ENCODE measurements around the gene BMAL2.

The BMAL2 gene, protein sequence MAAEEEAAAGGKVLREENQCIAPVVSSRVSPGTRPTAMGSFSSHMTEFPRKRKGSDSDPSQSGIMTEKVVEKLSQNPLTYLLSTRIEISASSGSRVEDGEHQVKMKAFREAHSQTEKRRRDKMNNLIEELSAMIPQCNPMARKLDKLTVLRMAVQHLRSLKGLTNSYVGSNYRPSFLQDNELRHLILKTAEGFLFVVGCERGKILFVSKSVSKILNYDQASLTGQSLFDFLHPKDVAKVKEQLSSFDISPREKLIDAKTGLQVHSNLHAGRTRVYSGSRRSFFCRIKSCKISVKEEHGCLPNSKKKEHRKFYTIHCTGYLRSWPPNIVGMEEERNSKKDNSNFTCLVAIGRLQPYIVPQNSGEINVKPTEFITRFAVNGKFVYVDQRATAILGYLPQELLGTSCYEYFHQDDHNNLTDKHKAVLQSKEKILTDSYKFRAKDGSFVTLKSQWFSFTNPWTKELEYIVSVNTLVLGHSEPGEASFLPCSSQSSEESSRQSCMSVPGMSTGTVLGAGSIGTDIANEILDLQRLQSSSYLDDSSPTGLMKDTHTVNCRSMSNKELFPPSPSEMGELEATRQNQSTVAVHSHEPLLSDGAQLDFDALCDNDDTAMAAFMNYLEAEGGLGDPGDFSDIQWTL

DNA sequence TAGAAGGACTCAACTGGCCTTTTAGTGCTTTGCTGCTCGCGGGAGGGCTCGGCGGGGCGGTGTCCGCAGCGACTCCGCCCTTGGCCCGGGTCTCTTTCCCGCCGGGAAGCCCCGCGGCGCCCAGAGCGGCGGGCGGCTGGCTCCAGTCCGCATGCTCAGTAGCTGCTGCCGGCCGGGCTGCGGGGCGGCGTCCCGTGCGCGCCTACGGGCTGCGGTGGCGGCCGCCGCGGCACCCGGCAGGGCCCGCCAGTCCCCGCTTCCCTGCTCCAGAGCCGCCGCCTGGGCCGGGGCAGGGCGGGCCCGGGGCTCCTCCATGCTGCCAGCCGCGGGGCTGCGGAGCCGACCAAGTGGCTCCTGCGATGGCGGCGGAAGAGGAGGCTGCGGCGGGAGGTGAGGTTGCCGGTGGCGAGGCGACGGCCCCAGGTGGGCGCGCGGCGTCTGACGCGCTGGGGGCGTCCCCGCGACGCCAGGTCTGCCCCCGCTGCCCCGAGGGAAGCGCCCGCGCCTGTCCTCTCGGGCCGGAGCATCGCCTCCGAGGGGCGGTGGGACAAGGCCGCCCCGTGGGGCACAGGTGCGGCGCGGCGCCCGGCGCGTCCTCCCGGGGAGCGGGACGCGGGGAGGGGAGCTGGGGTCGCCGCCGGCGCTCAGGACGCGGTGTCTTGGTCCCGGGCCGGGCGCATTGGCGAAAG is at the start of gene BMAL2:
TSS of gene BMAL2 (plus strand) at position 123 of the 689 bp plus-strand sequence. CDS start at position 360, 237 bp downstream.
- Histone ChIP-seq H3K36me3 (ENCODE audit: control insufficient read depth, insufficient read depth, low read length) (no peaks in the 10 kb centered on the region), H3K27me3 (ENCODE audit: control insufficient read depth, insufficient read depth, low read length) (peaks cover 7% of the 10 kb centered on the region; the same call in 1 of the 2 replicates), H3K9me3 (ENCODE audit: control insufficient read depth, insufficient read depth, low read length) (no peaks in the 10 kb centered on the region), H3K4me1 (ENCODE audit: control insufficient read depth, insufficient read depth, low read length) (0 out of 2 replicates have a peak, but pooled peaks cover 2% of the 10 kb centered on the region), H3K4me3 (ENCODE audit: low read length) (peak within 1 kb of the TSS; percentile 82), H3K27ac (ENCODE audit: low read length) (no peak within 1 kb of the TSS)
- DNase-seq (ENCODE audit: low read depth, low spot score) = no peak
- WGBS (ENCODE audit: insufficient coverage, insufficient read length) = no CpG with 5 or more reads among the region's 96 CpGs

DNA sequence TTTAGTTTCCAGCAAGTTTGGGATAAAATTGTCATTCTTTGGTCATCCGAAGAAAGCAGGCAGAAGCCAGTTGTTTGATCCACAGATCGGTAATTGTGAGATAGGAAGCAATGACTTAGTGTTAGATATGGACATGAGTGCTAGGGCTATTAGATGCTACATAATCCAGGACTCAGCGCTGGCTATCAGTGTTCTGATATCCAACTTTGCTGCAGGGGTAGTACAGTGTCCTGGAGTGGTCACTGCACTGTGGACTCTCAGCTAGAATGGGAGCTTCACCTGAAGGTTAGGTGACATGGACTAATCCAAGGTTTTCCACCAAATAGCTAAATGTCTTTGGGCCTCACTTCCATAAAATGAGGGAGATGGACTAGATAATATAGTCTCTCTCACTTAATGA is 48.6 kb upstream of the BMAL2 start:
- no peak for DNase-seq (ENCODE audit: low read depth, low spot score)
- Histone ChIP-seq H3K36me3 (ENCODE audit: control insufficient read depth, insufficient read depth, low read length) (no peaks in the 10 kb centered on the region), H3K4me1 (ENCODE audit: control insufficient read depth, insufficient read depth, low read length) (no peaks in the 10 kb centered on the region), H3K9me3 (ENCODE audit: control insufficient read depth, insufficient read depth, low read length) (no peaks in the 10 kb centered on the region), H3K27ac (ENCODE audit: low read length) (no peak overlapping the region), H3K27me3 (ENCODE audit: control insufficient read depth, insufficient read depth, low read length) (no peaks in the 10 kb centered on the region), H3K4me3 (ENCODE audit: low read length) (no peak overlapping the region)
- WGBS (ENCODE audit: insufficient coverage, insufficient read length) = no CpG with 5 or more reads among the region's 3 CpGs

DNA sequence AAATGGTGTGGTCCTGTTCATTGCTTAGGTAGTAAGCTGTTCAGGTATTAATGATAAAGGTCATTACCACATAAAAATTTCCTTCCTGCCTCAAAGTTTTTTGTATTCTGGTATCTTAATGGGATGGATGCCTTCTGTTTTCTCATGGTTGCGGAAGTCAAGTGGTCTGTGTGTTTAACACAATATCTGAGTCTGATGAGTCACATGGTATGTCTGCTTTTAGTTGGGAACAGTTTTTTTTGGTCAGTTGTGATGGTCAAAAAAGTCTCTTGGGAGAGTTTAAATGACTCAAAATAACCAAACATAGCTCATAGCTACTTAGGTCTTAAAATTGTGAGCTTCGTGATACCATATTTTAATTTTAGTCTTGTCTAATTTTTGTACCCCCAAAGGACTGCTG is 47.9 kb upstream of the BMAL2 start:
- DNase-seq (ENCODE audit: low read depth, low spot score) = no peak
- Histone ChIP-seq H3K9me3 (ENCODE audit: control insufficient read depth, insufficient read depth, low read length) (no peaks in the 10 kb centered on the region), H3K27me3 (ENCODE audit: control insufficient read depth, insufficient read depth, low read length) (no peaks in the 10 kb centered on the region), H3K27ac (ENCODE audit: low read length) (no peak overlapping the region), H3K4me1 (ENCODE audit: control insufficient read depth, insufficient read depth, low read length) (no peaks in the 10 kb centered on the region), H3K4me3 (ENCODE audit: low read length) (no peak overlapping the region), H3K36me3 (ENCODE audit: control insufficient read depth, insufficient read depth, low read length) (no peaks in the 10 kb centered on the region; the same call in 1 of the 2 replicates)
- no CpG with 5 or more reads among the region's 2 CpGs for WGBS (ENCODE audit: insufficient coverage, insufficient read length)

DNA sequence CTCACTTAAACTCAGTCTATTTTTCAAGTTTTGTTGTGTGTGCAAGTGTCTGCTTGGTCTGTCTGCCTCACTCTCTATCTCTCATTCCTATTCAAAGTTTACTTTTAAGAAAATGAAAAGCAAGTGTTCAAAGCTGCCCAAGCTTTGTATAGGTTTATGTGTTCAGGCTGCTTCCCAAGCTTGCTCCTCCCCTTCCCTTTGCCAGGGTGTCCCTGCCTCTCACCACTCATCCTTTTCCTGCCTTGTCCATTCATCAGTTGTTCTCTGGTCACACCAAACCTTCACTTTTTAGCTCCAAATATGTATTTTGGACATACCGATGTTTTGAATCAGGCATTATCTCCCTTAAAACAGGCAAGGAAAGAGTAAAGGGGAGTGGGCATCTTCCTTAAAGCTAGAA is 47.2 kb upstream of the BMAL2 start:
- Histone ChIP-seq H3K36me3 (ENCODE audit: control insufficient read depth, insufficient read depth, low read length) (no peaks in the 10 kb centered on the region; the same call in 1 of the 2 replicates), H3K9me3 (ENCODE audit: control insufficient read depth, insufficient read depth, low read length) (no peaks in the 10 kb centered on the region), H3K4me1 (ENCODE audit: control insufficient read depth, insufficient read depth, low read length) (no peaks in the 10 kb centered on the region), H3K27ac (ENCODE audit: low read length) (no peak overlapping the region), H3K27me3 (ENCODE audit: control insufficient read depth, insufficient read depth, low read length) (no peaks in the 10 kb centered on the region), H3K4me3 (ENCODE audit: low read length) (no peak overlapping the region)
- DNase-seq (ENCODE audit: low read depth, low spot score) = no peak
- no CpG with 5 or more reads among the region's 1 CpG for WGBS (ENCODE audit: insufficient coverage, insufficient read length)

DNA sequence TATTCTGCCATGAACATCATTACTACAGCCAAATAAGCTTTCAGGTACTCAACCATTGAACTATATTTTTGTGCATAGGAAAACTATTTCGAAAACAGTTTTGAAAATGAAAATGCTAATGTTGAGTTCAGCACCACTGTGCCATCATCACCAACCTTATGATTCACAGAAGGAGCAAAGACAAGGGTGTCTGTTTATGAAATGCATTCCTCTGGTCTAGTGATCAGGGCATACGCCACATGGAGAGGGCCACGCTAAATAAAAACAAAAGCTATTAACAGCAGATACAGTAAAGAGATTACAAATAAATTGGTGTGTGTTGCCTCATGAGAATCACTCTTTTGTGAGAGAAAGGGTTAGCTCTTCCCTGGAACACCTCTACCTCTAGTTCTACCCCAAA is 43.2 kb upstream of the BMAL2 start:
- WGBS (ENCODE audit: insufficient coverage, insufficient read length) = no CpG with 5 or more reads among the region's 3 CpGs
- Histone ChIP-seq H3K4me3 (ENCODE audit: low read length) (no peak overlapping the region), H3K27ac (ENCODE audit: low read length) (no peak overlapping the region), H3K4me1 (ENCODE audit: control insufficient read depth, insufficient read depth, low read length) (peaks cover 1% of the 10 kb centered on the region; the same call in 1 of the 2 replicates), H3K36me3 (ENCODE audit: control insufficient read depth, insufficient read depth, low read length) (no peaks in the 10 kb centered on the region; the same call in 1 of the 2 replicates), H3K9me3 (ENCODE audit: control insufficient read depth, insufficient read depth, low read length) (no peaks in the 10 kb centered on the region), H3K27me3 (ENCODE audit: control insufficient read depth, insufficient read depth, low read length) (no peaks in the 10 kb centered on the region)
- DNase-seq (ENCODE audit: low read depth, low spot score) = no peak

DNA sequence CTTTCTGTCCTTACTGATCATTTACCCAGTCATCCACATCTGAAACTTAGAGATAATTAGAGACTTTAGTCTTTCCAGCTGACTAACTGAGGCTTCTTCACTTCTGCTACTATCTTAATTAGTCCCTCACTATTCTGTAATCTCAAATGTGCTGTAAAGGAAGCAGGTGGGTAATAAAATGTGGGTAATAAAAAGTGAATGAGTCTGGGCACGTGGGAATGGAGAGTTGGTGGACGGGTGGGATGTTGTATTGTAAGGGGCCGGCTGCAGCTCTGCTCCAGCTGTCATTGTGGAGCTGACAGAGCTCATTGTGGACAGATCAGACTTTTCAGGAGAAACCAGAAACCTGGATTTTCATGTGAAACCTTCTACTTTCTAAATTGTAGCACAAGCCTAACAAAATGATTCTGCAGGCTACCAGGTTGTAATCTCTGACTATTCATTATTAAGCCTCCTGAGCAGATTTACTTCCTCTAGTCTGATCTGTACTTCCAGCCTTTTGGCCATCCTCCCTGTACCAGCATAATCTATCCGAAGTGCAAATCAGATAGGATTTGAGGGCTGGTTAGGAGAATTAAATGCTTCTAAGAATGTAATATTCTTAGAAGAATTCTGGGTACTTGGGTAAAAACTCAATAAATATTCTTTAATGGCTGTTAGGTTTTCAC is 42.0 kb upstream of the BMAL2 start:
- H3K27ac ChIP-seq (ENCODE audit: low read length) = no peak overlapping the region
- H3K4me1 ChIP-seq (ENCODE audit: control insufficient read depth, insufficient read depth, low read length) = peaks cover 1% of the 10 kb centered on the region; the same call in 1 of the 2 replicates
- H3K36me3 ChIP-seq (ENCODE audit: control insufficient read depth, insufficient read depth, low read length) = no peaks in the 10 kb centered on the region; the same call in 1 of the 2 replicates
- no peaks in the 10 kb centered on the region for H3K27me3 ChIP-seq (ENCODE audit: control insufficient read depth, insufficient read depth, low read length)
- DNase-seq (ENCODE audit: low read depth, low spot score) = no peak
- no peak overlapping the region for H3K4me3 ChIP-seq (ENCODE audit: low read length)
- H3K9me3 ChIP-seq (ENCODE audit: control insufficient read depth, insufficient read depth, low read length) = no peaks in the 10 kb centered on the region
- 100% methylated on average over 2 of the region's 4 CpGs for WGBS (ENCODE audit: insufficient coverage, insufficient read length)

DNA sequence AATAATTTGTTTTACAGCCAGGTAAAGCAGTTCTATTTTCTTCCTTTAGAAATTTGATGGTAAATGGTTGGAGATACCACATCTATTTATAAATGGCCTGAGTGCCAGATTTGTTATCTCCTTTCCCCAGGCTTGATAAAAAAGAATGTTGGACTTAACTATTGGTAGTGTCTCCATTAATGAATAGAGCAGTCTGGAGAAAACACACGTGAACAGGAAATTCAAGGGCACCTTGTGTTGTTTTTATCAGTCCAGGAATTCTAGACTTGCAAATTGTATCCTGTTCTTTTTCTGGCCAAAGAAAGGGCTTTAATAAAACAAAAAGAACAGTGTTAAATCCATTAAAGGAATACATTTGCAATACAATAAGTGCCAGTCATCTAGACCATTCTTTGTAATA is 40.8 kb upstream of the BMAL2 start:
- Histone ChIP-seq H3K27ac (ENCODE audit: low read length) (no peak overlapping the region), H3K27me3 (ENCODE audit: control insufficient read depth, insufficient read depth, low read length) (no peaks in the 10 kb centered on the region), H3K4me1 (ENCODE audit: control insufficient read depth, insufficient read depth, low read length) (peaks cover 1% of the 10 kb centered on the region; the same call in 1 of the 2 replicates), H3K9me3 (ENCODE audit: control insufficient read depth, insufficient read depth, low read length) (no peaks in the 10 kb centered on the region), H3K36me3 (ENCODE audit: control insufficient read depth, insufficient read depth, low read length) (no peaks in the 10 kb centered on the region; the same call in 1 of the 2 replicates), H3K4me3 (ENCODE audit: low read length) (no peak overlapping the region)
- no peak for DNase-seq (ENCODE audit: low read depth, low spot score)
- WGBS (ENCODE audit: insufficient coverage, insufficient read length) = no CpG with 5 or more reads among the region's 1 CpG

DNA sequence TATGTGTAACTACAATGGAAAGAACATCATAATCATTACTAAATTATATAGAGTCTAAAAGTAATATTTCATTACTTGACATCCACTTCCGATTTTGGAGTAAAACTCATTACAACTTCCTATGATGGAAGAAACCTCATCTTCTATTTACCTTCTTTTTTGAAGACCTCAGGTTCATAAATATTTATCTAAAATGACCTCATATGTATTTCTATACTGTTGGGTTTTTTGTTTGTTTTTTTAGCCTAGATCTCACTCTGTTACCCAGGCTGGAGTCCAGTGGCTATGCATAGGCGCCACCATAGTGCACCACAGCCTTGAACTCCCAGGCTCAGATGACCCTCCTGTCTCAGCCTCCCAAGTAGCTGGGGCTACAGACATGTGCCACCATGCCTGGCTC is 39.9 kb upstream of the BMAL2 start:
- no peak for DNase-seq (ENCODE audit: low read depth, low spot score)
- H3K36me3 ChIP-seq (ENCODE audit: control insufficient read depth, insufficient read depth, low read length) = no peaks in the 10 kb centered on the region; the same call in 1 of the 2 replicates
- no peaks in the 10 kb centered on the region for H3K27me3 ChIP-seq (ENCODE audit: control insufficient read depth, insufficient read depth, low read length)
- no peak overlapping the region for H3K27ac ChIP-seq (ENCODE audit: low read length)
- WGBS (ENCODE audit: insufficient coverage, insufficient read length) = no CpG with 5 or more reads among the region's 2 CpGs
- H3K4me1 ChIP-seq (ENCODE audit: control insufficient read depth, insufficient read depth, low read length) = peaks cover 1% of the 10 kb centered on the region; the same call in 1 of the 2 replicates
- H3K9me3 ChIP-seq (ENCODE audit: control insufficient read depth, insufficient read depth, low read length) = no peaks in the 10 kb centered on the region
- no peak overlapping the region for H3K4me3 ChIP-seq (ENCODE audit: low read length)

DNA sequence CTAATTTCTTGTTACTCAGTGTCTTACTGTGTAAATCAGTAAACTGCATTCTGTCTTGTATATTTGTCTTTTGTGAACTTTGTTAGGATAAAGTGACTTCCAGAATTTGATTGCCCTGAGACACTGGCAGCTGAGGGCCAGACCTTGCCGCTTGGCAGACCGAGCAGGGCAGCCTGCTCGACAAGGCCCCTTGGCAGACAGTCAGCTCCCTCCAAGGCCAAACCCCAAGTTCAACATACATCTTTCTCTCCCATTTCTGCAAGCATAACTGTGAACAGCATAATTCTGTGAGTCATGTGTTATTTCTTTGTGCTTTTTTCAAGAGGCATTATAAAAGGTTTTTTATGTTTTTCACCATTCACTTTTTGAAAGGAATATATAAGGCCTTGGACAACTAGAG is 39.2 kb upstream of the BMAL2 start:
- Histone ChIP-seq H3K27me3 (ENCODE audit: control insufficient read depth, insufficient read depth, low read length) (no peaks in the 10 kb centered on the region), H3K36me3 (ENCODE audit: control insufficient read depth, insufficient read depth, low read length) (no peaks in the 10 kb centered on the region; the same call in 1 of the 2 replicates), H3K4me3 (ENCODE audit: low read length) (no peak overlapping the region), H3K4me1 (ENCODE audit: control insufficient read depth, insufficient read depth, low read length) (peaks cover 1% of the 10 kb centered on the region; the same call in 1 of the 2 replicates), H3K27ac (ENCODE audit: low read length) (no peak overlapping the region), H3K9me3 (ENCODE audit: control insufficient read depth, insufficient read depth, low read length) (no peaks in the 10 kb centered on the region)
- WGBS (ENCODE audit: insufficient coverage, insufficient read length) = no CpG with 5 or more reads among the region's 3 CpGs
- no peak for DNase-seq (ENCODE audit: low read depth, low spot score)

DNA sequence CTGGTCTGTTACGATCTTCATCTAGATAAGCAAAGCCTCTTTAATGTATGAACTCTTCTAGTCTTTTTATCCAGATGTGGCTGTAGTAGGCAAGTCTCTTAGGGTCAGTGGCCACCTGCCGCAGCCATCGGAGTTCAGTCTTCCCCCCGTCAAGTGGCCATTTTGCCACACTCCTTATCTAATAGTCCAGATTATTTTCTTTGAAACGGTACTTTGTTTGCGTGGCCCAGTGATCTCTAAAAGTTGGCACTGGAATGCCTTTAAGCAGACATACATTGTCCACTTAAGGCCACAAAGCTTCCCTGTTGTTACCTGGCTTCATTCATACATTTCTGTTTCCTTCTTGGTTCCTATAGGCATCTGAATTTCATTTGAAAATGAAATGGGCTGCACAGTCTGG is 36.0 kb upstream of the BMAL2 start:
- no peak overlapping the region for H3K27ac ChIP-seq (ENCODE audit: low read length)
- WGBS (ENCODE audit: insufficient coverage, insufficient read length) = no CpG with 5 or more reads among the region's 6 CpGs

More for the DNA sequence above, 36.0 kb upstream of the BMAL2 start:
- no peak for DNase-seq (ENCODE audit: low read depth, low spot score)
- peaks cover 1% of the 10 kb centered on the region; the same call in 1 of the 2 replicates for H3K4me1 ChIP-seq (ENCODE audit: control insufficient read depth, insufficient read depth, low read length)
- no peaks in the 10 kb centered on the region for H3K9me3 ChIP-seq (ENCODE audit: control insufficient read depth, insufficient read depth, low read length)
- no peak overlapping the region for H3K4me3 ChIP-seq (ENCODE audit: low read length)
- H3K36me3 ChIP-seq (ENCODE audit: control insufficient read depth, insufficient read depth, low read length) = no peaks in the 10 kb centered on the region
- H3K27me3 ChIP-seq (ENCODE audit: control insufficient read depth, insufficient read depth, low read length) = no peaks in the 10 kb centered on the region

All from iPS DF 6.9 (cell line).